Measurements from ENCODE around the gene LAMTOR2.

- TF ChIP-seq CTCF (IDR thresholded peaks at IDR 0.05) = peak in 1 of 5 experiments; percentile 25
- peak in 1 of 2 donors; percentile 58 for TF ChIP-seq EP300 (IDR thresholded peaks at IDR 0.05)
- no peak for TF ChIP-seq POLR2A (IDR thresholded peaks at IDR 0.05)
These were observed 27.9 kb downstream of the LAMTOR2 start, which contains the start of gene MEX3A for GRCh38 chr1:156082309-156083091.

All from tibial nerve (tissue), 4 donors.